Gastroesophageal sphincter (tissue), 3 donors: ENCODE measurements around the gene GRID1.

Source experiments
- EP300 ChIP-seq: sonication (generic); formaldehyde crosslinking; IDR thresholded peaks from one replicate; pipeline ENCODE4 v1.6.1; 2017; ENCODE audit warnings: antibody characterized with exemption, mild to moderate bottlenecking
- POLR2A ChIP-seq, 2 donors: fragments of 450-650 bp; IDR thresholded peaks; one replicate each; pipeline ENCODE4 v1.6.1; 2017; ENCODE audit warnings: antibody characterized with exemption in 2 of 2, mild to moderate bottlenecking in 2 of 2, moderate library complexity in 1 of 2
- POLR2AphosphoS5 ChIP-seq: sonication (generic); formaldehyde crosslinking; IDR thresholded peaks from one replicate; pipeline ENCODE4 v1.6.1; 2017; ENCODE audit warnings: antibody characterized with exemption
- TF ChIP-seq, protein P1 (sequence below), 4 experiments: fragments of 200-600 bp in 2 of 4; fragments of 450-650 bp in 2 of 4; sonication (generic) in 1 of 4; IDR thresholded peaks; one replicate each; pipeline ENCODE4 v1.5.1; 2017 to 2019; ENCODE audit warnings: antibody characterized with exemption in 4 of 4, mild to moderate bottlenecking in 2 of 4, moderate library complexity in 2 of 4

DNA sequence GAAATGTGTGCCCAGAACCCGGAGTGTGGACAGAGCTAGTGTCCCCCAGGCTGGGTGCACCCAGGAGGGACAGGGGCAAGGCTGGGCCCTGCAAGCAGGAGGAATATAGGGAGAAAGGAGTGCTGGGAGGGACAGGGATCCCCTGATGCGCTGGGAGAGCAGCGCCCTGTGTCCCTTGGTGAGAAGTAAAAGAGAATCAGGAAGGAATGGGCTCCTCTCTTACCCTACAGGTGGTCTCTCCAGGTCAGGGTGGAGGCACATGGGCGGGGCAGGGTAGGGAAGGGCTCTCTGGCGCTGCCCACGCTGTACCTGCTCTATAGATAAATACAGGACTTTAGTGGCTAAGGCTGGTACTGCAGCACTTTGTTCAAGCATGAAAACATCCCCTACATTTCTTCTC, 753.8 kb downstream of the GRID1 start:
- TF ChIP-seq, protein P1, sequence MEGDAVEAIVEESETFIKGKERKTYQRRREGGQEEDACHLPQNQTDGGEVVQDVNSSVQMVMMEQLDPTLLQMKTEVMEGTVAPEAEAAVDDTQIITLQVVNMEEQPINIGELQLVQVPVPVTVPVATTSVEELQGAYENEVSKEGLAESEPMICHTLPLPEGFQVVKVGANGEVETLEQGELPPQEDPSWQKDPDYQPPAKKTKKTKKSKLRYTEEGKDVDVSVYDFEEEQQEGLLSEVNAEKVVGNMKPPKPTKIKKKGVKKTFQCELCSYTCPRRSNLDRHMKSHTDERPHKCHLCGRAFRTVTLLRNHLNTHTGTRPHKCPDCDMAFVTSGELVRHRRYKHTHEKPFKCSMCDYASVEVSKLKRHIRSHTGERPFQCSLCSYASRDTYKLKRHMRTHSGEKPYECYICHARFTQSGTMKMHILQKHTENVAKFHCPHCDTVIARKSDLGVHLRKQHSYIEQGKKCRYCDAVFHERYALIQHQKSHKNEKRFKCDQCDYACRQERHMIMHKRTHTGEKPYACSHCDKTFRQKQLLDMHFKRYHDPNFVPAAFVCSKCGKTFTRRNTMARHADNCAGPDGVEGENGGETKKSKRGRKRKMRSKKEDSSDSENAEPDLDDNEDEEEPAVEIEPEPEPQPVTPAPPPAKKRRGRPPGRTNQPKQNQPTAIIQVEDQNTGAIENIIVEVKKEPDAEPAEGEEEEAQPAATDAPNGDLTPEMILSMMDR (IDR thresholded peaks at IDR 0.05) = no peak
- TF ChIP-seq POLR2A (IDR thresholded peaks at IDR 0.05) = no peak
- TF ChIP-seq POLR2AphosphoS5 = no peak
- TF ChIP-seq EP300 = no peak
